K562 (cell line): ENCODE data around the gene METRN. TPM values are rescaled to one million over a fixed set of nuclear protein-coding genes. Genes with fewer than 3 reads are reported as not detected.

Source experiments
- EP300 ChIP-seq: IDR thresholded peaks from 2 replicates; pipeline ENCODE4 v1.6.1; 2012; ENCODE audit warnings: low read length, improper control_type of control experiment
- EZH2 ChIP-seq: IDR thresholded peaks from 2 replicates; pipeline ENCODE4 v1.6.1; 2012; ENCODE audit warnings: low read depth, mild to moderate bottlenecking, inconsistent platforms, low read length, borderline replicate concordance
- HNRNPH1 ChIP-seq: fragments of 200-400 bp; formaldehyde crosslinking; optimal IDR thresholded peaks from 2 replicates; pipeline ENCODE3; 2017; ENCODE audit warnings: low read depth, mild to moderate bottlenecking, low read length, moderate library complexity
- MLX ChIP-seq, 2 experiments: fragments of 450-650 bp in 1 of 2; sonication (generic) in 1 of 2; formaldehyde crosslinking; conservative IDR thresholded peaks; 2 replicates each; pipeline versions ENCODE4 v1.4.0 to v1.8.1; 2020 to 2022; ENCODE audit warnings: mild to moderate bottlenecking in 1 of 2, missing genetic modification reagents in 1 of 2
- NELFE ChIP-seq: IDR thresholded peaks from 2 replicates; pipeline ENCODE4 v1.6.1; 2011; ENCODE audit warnings: mild to moderate bottlenecking; ENCODE audit not compliant: insufficient read depth, insufficient read length
- NEUROD1 ChIP-seq: fragments of 150-350 bp; IDR thresholded peaks from 2 replicates; pipeline ENCODE4 v1.6.1; 2014; ENCODE audit warnings: borderline replicate concordance, low read length, low read depth; ENCODE audit not compliant: partially characterized antibody
- PML ChIP-seq: IDR thresholded peaks from 2 replicates; pipeline ENCODE4 v1.6.1; 2012; ENCODE audit warnings: low read length, inconsistent platforms
- PRMT5 ChIP-seq: sonication (generic); formaldehyde crosslinking; IDR thresholded peaks from 2 replicates; pipeline ENCODE4 v1.5.0; 2020; ENCODE audit warnings: missing genetic modification reagents
- RBFOX2 ChIP-seq: fragments of 200-400 bp; formaldehyde crosslinking; IDR thresholded peaks from 2 replicates; pipeline ENCODE4 v1.6.1; 2017; ENCODE audit warnings: low read depth, mild to moderate bottlenecking, low read length, moderate library complexity
- RUNX1 ChIP-seq: sonication (generic); IDR thresholded peaks from 2 replicates; pipeline ENCODE4 v1.6.1; 2016; ENCODE audit warnings: antibody characterized with exemption, low read depth
- SIN3B ChIP-seq: fragments of 450-650 bp; IDR thresholded peaks from 2 replicates; pipeline ENCODE4 v1.6.1; 2017; ENCODE audit warnings: low read depth, mild to moderate bottlenecking, moderate library complexity
- TARDBP ChIP-seq: fragments of 450-650 bp; IDR thresholded peaks from 2 replicates; pipeline ENCODE4 v1.6.1; 2016
- THAP12 ChIP-seq: fragments of 250-450 bp; sonication (Bioruptor Pico); IDR thresholded peaks from 2 replicates; pipeline ENCODE4 v1.9.0; 2021; ENCODE audit warnings: mild to moderate bottlenecking, inconsistent platforms
- YY1 ChIP-seq, 3 experiments: IDR thresholded peaks; 2 replicates each; pipeline ENCODE4 v1.6.1; 2011; ENCODE audit warnings: low read length in 2 of 3, mild to moderate bottlenecking in 2 of 3, moderate library complexity in 2 of 3, borderline replicate concordance in 1 of 3, control low read depth in 1 of 3, low read depth in 1 of 3; ENCODE audit not compliant: insufficient read depth in 3 of 3, insufficient replicate concordance in 2 of 3, control insufficient read depth in 1 of 3, insufficient read length in 1 of 3; ENCODE audit errors: extremely low read depth in 1 of 3
- ZNF347 ChIP-seq: fragments of 450-650 bp; formaldehyde crosslinking; IDR thresholded peaks from 2 replicates; pipeline ENCODE4 v1.4.0; 2020; ENCODE audit warnings: low read depth, mild to moderate bottlenecking, moderate library complexity
- polyA plus RNA-seq, 8 experiments: library from polyadenylated mRNA; depleted of rRNA in 4 of 8; stranded (reverse) in 5 of 8; unstranded in 3 of 8; fragments of >200 nt; fragmentation: Nextera tagmentation in 2 of 8; fragmentation: Illumina TruSeq in 1 of 8; extraction: Ambion mirVana in 2 of 8; extraction: Trizol in 1 of 8; gene quantifications; 2 replicates each; pipeline versions ENCODE4 v1.2.1 to v1.2.3, GENCODE V29; 2011 to 2014; ENCODE audit warnings: inconsistent platforms in 1 of 8, missing spikeins in 1 of 8
- total RNA-seq, 7 experiments: library from RNA; depleted of rRNA in 6 of 7; stranded (reverse); fragments of >200 nt in 6 of 7; fragmentation: Illumina TruSeq in 2 of 7; extraction: Trizol in 2 of 7; gene quantifications; 2 replicates each; pipeline versions ENCODE4 v1.2.1 to v1.2.3, GENCODE V29; 2011 to 2021; ENCODE audit warnings: low replicate concordance in 1 of 7
- TF ChIP-seq, protein P1 (sequence below): fragments of 450-650 bp; IDR thresholded peaks from 2 replicates; pipeline ENCODE4 v1.6.1; 2016; ENCODE audit warnings: missing biosample characterization, missing genetic modification characterization
- TF ChIP-seq, protein P2 (sequence below): fragments of 450-650 bp; IDR thresholded peaks from 2 replicates; pipeline ENCODE4 v1.6.1; 2014; ENCODE audit warnings: low read depth, mild to moderate bottlenecking, moderate library complexity, borderline replicate concordance
- TF ChIP-seq, protein P3 (sequence below): fragments of 150-350 bp; conservative IDR thresholded peaks from 2 replicates; pipeline ENCODE4 v1.6.1; 2014; ENCODE audit warnings: low read length

Gene METRN
- total and polyA plus RNA-seq, 9 of the 15 experiments (the other 6 are each of a cell fraction or from before 2014, with no cell fraction given) = 0.20 to 89.8 (median 15.4) TPM

DNA sequence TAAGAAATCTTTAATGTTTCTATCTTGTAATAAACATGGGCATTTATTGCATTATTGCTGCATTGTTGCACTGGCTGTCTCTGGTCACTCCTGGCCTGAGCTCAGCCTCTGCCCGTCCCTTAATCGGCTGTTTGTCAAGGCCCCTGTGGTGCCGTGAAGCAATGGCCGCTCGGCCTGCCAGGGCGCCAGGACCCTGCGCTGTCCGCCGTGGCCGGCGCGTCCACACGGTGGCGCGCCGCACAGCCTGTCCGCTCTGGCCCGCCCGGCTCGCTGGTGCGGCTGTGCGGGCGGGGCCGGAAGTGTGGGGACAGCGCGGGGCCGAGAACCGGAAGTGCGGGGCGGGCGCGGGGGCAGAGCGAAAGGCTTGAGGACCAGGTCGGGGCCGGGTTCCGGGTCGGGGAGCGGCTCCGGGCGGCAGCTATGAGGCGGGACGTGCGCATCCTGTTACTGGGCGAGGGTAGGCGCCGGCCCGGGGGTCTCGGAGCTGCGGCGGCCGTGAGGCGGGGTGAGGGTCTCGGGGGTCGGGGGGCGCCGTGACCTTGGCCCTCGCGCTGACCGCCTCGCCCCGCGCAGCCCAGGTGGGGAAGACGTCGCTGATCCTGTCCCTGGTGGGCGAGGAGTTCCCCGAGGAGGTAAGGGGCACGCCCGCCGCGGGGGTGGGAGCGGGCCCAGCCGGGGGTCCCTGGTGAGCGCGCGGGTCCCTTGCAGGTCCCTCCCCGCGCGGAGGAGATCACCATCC is 47.0 kb upstream of the METRN start, which contains the start of gene RHOT2 (continued):
- TF ChIP-seq THAP12 (CRISPR knock-in tag) (peak; percentile 98), NELFE (no peak), SIN3B (peak; percentile 86), MLX (CRISPR knock-in tag; conservative IDR thresholded peaks at IDR 0.05) (no peak), HNRNPH1 (no peak), EZH2 (no peak), RBFOX2 (peak; percentile 79), PRMT5 (CRISPR knock-in tag) (no peak), NEUROD1 (peak; percentile 74), TARDBP (0 out of 2 replicates have a peak, but pooled peaks have one; percentile 73), EP300 (peak; percentile 65), RUNX1 (no peak), YY1 (IDR thresholded peaks at IDR 0.05; ENCODE audit: borderline replicate concordance in 1 of 3, control insufficient read depth in 1 of 3, extremely low read depth in 1 of 3, insufficient read depth in 3 of 3, insufficient read length in 1 of 3, insufficient replicate concordance in 2 of 3, low read depth in 1 of 3, low read length in 2 of 3) (peak; percentile 75 to 96 (median 93)), PML (peak; percentile 18; the same call in 1 of the 2 replicates), ZNF347 (no peak)
- TF ChIP-seq, protein P1, sequence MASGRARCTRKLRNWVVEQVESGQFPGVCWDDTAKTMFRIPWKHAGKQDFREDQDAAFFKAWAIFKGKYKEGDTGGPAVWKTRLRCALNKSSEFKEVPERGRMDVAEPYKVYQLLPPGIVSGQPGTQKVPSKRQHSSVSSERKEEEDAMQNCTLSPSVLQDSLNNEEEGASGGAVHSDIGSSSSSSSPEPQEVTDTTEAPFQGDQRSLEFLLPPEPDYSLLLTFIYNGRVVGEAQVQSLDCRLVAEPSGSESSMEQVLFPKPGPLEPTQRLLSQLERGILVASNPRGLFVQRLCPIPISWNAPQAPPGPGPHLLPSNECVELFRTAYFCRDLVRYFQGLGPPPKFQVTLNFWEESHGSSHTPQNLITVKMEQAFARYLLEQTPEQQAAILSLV = no peak
- TF ChIP-seq, protein P2, sequence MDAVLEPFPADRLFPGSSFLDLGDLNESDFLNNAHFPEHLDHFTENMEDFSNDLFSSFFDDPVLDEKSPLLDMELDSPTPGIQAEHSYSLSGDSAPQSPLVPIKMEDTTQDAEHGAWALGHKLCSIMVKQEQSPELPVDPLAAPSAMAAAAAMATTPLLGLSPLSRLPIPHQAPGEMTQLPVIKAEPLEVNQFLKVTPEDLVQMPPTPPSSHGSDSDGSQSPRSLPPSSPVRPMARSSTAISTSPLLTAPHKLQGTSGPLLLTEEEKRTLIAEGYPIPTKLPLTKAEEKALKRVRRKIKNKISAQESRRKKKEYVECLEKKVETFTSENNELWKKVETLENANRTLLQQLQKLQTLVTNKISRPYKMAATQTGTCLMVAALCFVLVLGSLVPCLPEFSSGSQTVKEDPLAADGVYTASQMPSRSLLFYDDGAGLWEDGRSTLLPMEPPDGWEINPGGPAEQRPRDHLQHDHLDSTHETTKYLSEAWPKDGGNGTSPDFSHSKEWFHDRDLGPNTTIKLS = peak; percentile 92; the same call in 1 of the 2 replicates
- TF ChIP-seq, protein P3, sequence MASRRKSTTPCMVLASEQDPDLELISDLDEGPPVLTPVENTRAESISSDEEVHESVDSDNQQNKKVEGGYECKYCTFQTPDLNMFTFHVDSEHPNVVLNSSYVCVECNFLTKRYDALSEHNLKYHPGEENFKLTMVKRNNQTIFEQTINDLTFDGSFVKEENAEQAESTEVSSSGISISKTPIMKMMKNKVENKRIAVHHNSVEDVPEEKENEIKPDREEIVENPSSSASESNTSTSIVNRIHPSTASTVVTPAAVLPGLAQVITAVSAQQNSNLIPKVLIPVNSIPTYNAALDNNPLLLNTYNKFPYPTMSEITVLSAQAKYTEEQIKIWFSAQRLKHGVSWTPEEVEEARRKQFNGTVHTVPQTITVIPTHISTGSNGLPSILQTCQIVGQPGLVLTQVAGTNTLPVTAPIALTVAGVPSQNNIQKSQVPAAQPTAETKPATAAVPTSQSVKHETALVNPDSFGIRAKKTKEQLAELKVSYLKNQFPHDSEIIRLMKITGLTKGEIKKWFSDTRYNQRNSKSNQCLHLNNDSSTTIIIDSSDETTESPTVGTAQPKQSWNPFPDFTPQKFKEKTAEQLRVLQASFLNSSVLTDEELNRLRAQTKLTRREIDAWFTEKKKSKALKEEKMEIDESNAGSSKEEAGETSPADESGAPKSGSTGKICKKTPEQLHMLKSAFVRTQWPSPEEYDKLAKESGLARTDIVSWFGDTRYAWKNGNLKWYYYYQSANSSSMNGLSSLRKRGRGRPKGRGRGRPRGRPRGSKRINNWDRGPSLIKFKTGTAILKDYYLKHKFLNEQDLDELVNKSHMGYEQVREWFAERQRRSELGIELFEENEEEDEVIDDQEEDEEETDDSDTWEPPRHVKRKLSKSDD = peak; percentile 88
